WTC11 (cell line): Measurements from ENCODE around the gene POPDC3. TPM values are rescaled to one million over a fixed set of nuclear protein-coding genes. Genes with fewer than 3 reads are reported as not detected.

Experiments used
- ATAC-seq: fragments of 200-7000 bp; cut with Tn5 transposase; 2 replicates; pipeline ENCODE4 v1.10.0; 2021; ENCODE audit warnings: mild to moderate bottlenecking, moderate library complexity
- CTCF ChIA-PET: fragments of 300-600 bp; sonication (Branson Sonifier 250); formaldehyde crosslinking; loops from one replicate; lab custom pipeline; 2021; ENCODE audit warnings: antibody characterized with exemption; lab: Charles Lee
- POLR2A ChIA-PET: fragments of 350-600 bp; sonication (Branson Sonifier 250); formaldehyde crosslinking; loops from one replicate; lab custom pipeline; 2021; ENCODE audit warnings: antibody characterized with exemption; lab: Charles Lee
- DNase-seq: peaks from one replicate; pipeline ENCODE4 v3.0.0; 2021; ENCODE audit warnings: low spot score
- H3K27ac Mint-ChIP-seq: 2 replicates; pipeline ENCODE4 v1.8.0; 2021; ENCODE audit warnings: mixed read lengths
- H3K27me3 Mint-ChIP-seq: 2 replicates; pipeline ENCODE4 v1.8.0; 2021; ENCODE audit warnings: low read depth, mild to moderate bottlenecking, moderate library complexity, mixed read lengths
- H3K36me3 Mint-ChIP-seq: 2 replicates; pipeline ENCODE4 v1.8.0; 2021; ENCODE audit warnings: mixed read lengths
- H3K4me1 Mint-ChIP-seq: 2 replicates; pipeline ENCODE4 v1.8.0; 2022; ENCODE audit warnings: mixed read lengths
- H3K4me3 Mint-ChIP-seq: 2 replicates; pipeline ENCODE4 v1.8.0; 2021; ENCODE audit warnings: mild to moderate bottlenecking, moderate library complexity, mixed read lengths
- H3K9me3 Mint-ChIP-seq: 2 replicates; pipeline ENCODE4 v1.8.0; 2021; ENCODE audit warnings: mixed read lengths
- ATF6 ChIP-seq: sonication (generic); formaldehyde crosslinking; IDR thresholded peaks from 2 replicates; pipeline ENCODE4 v1.8.1; 2023; ENCODE audit warnings: mild to moderate bottlenecking, missing genetic modification reagents
- E2F4 ChIP-seq: sonication (generic); formaldehyde crosslinking; IDR thresholded peaks from 2 replicates; pipeline ENCODE4 v1.8.1; 2022; ENCODE audit warnings: low read depth, mild to moderate bottlenecking, moderate library complexity, missing genetic modification reagents, borderline replicate concordance
- EMX1 ChIP-seq: fragments of 250-450 bp; sonication (Bioruptor Pico); IDR thresholded peaks from 2 replicates; pipeline ENCODE4 v1.8.0; 2021; ENCODE audit warnings: mild to moderate bottlenecking
- FOXK1 ChIP-seq: sonication (generic); formaldehyde crosslinking; IDR thresholded peaks from 2 replicates; pipeline ENCODE4 v1.8.0; 2022; ENCODE audit warnings: mild to moderate bottlenecking, moderate library complexity, missing genetic modification reagents
- GABPB1 ChIP-seq: sonication (generic); formaldehyde crosslinking; IDR thresholded peaks from 2 replicates; pipeline ENCODE4 v1.8.1; 2023; ENCODE audit warnings: mild to moderate bottlenecking, missing genetic modification reagents
- GRHL2 ChIP-seq: fragments of 250-450 bp; sonication (Bioruptor Pico); IDR thresholded peaks from 2 replicates; pipeline ENCODE4 v1.8.0; 2022; ENCODE audit warnings: mild to moderate bottlenecking, moderate library complexity; ENCODE audit not compliant: insufficient replicate concordance, severe bottlenecking
- GTF2I ChIP-seq: fragments of 250-450 bp; sonication (Bioruptor Pico); conservative IDR thresholded peaks from 2 replicates; pipeline ENCODE4 v1.4.0; 2021; ENCODE audit warnings: mild to moderate bottlenecking
- HMGA2 ChIP-seq: fragments of 250-450 bp; sonication (Bioruptor Pico); IDR thresholded peaks from 2 replicates; pipeline ENCODE4 v1.4.0; 2021; ENCODE audit warnings: mild to moderate bottlenecking, moderate library complexity
- IRF2 ChIP-seq: sonication (generic); formaldehyde crosslinking; IDR thresholded peaks from 2 replicates; pipeline ENCODE4 v1.8.0; 2022; ENCODE audit warnings: low read depth, missing genetic modification reagents, borderline replicate concordance
- KAT7 ChIP-seq: sonication (generic); formaldehyde crosslinking; IDR thresholded peaks from 2 replicates; pipeline ENCODE4 v1.8.1; 2023; ENCODE audit warnings: missing genetic modification reagents, mild to moderate bottlenecking, borderline replicate concordance
- NFATC4 ChIP-seq: fragments of 250-450 bp; sonication (Bioruptor Pico); IDR thresholded peaks from 2 replicates; pipeline ENCODE4 v1.9.0; 2021; ENCODE audit warnings: mild to moderate bottlenecking
- NFE2L1 ChIP-seq: sonication (generic); formaldehyde crosslinking; IDR thresholded peaks from 2 replicates; pipeline ENCODE4 v1.8.1; 2023; ENCODE audit warnings: missing genetic modification reagents
- NR1H2 ChIP-seq: sonication (generic); formaldehyde crosslinking; IDR thresholded peaks from 2 replicates; pipeline ENCODE4 v1.9.0; 2021; ENCODE audit warnings: mild to moderate bottlenecking, moderate library complexity, missing genetic modification reagents
- SOX15 ChIP-seq: fragments of 250-450 bp; sonication (Bioruptor Pico); IDR thresholded peaks from 2 replicates; pipeline ENCODE4 v1.9.0; 2021; ENCODE audit warnings: mild to moderate bottlenecking
- ZNF121 ChIP-seq: sonication (generic); formaldehyde crosslinking; IDR thresholded peaks from 2 replicates; pipeline ENCODE4 v1.8.0; 2023; ENCODE audit warnings: missing genetic modification reagents
- ZSCAN18 ChIP-seq: fragments of 250-450 bp; sonication (Bioruptor Pico); IDR thresholded peaks from 2 replicates; pipeline ENCODE4 v2.1.2; 2022; ENCODE audit warnings: mild to moderate bottlenecking, moderate library complexity
- total RNA-seq: library from RNA; stranded (reverse); gene quantifications from 3 replicates; pipeline ENCODE4 v1.2.3, GENCODE V29; 2021
- TF ChIP-seq, protein P1 (sequence below): sonication (generic); formaldehyde crosslinking; IDR thresholded peaks from 2 replicates; pipeline ENCODE4 v1.8.0; 2022; ENCODE audit warnings: missing genetic modification reagents
- TF ChIP-seq, protein P2 (sequence below): sonication (generic); formaldehyde crosslinking; IDR thresholded peaks from 2 replicates; pipeline ENCODE4 v1.8.1; 2022; ENCODE audit warnings: mild to moderate bottlenecking, moderate library complexity, missing genetic modification reagents

Gene POPDC3
- total RNA-seq, 1 experiment from 2014 or later, result 2.7 TPM

- no peak; the same call in 1 of the 2 replicates for TF ChIP-seq FOXK1
- TF ChIP-seq, all 79 proteins: peak for 11
These were observed at the start of gene POPDC3 (continued) for GRCh38 chr6:105179244-105180065.

DNA sequence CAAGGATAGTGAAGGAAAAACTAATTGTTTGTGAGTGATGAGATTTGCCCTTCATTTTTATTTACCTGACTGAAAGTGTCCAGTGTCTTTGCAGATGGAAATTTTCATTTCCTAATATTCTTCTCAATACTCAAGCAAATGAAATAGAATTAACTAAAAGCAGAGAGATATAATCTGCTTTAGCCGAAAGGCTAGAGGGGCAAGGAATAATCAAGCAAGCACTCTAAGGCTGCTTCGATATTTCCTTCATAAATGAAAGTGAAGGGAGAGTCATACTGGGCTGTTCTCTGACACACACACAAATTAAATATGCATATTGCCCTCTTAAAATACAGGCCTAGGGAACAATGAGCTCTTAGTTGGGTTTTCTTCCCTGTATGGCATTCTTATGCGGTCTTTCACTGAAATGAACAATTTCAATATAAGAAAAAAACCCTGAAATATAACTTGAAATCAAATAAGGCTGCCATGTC, 47.5 kb upstream of the POPDC3 start:
- Mint-ChIP-seq H3K36me3 (peaks cover 3% of the 10 kb centered on the region; the same call in 1 of the 2 replicates), H3K9me3 (peaks cover 16% of the 10 kb centered on the region), H3K27ac (no peak overlapping the region), H3K4me1 (no peaks in the 10 kb centered on the region), H3K4me3 (no peak overlapping the region), H3K27me3 (no peaks in the 10 kb centered on the region)
- TF ChIP-seq ATF6 (no peak), NFE2L1 (CRISPR knock-in tag) (no peak), KAT7 (CRISPR knock-in tag) (no peak), GTF2I (CRISPR knock-in tag) (no peak), NR1H2 (CRISPR knock-in tag) (no peak)
- TF ChIP-seq, protein P1, sequence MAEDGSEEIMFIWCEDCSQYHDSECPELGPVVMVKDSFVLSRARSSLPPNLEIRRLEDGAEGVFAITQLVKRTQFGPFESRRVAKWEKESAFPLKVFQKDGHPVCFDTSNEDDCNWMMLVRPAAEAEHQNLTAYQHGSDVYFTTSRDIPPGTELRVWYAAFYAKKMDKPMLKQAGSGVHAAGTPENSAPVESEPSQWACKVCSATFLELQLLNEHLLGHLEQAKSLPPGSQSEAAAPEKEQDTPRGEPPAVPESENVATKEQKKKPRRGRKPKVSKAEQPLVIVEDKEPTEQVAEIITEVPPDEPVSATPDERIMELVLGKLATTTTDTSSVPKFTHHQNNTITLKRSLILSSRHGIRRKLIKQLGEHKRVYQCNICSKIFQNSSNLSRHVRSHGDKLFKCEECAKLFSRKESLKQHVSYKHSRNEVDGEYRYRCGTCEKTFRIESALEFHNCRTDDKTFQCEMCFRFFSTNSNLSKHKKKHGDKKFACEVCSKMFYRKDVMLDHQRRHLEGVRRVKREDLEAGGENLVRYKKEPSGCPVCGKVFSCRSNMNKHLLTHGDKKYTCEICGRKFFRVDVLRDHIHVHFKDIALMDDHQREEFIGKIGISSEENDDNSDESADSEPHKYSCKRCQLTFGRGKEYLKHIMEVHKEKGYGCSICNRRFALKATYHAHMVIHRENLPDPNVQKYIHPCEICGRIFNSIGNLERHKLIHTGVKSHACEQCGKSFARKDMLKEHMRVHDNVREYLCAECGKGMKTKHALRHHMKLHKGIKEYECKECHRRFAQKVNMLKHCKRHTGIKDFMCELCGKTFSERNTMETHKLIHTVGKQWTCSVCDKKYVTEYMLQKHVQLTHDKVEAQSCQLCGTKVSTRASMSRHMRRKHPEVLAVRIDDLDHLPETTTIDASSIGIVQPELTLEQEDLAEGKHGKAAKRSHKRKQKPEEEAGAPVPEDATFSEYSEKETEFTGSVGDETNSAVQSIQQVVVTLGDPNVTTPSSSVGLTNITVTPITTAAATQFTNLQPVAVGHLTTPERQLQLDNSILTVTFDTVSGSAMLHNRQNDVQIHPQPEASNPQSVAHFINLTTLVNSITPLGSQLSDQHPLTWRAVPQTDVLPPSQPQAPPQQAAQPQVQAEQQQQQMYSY (CRISPR knock-in tag), result no peak
- ATAC-seq (no peak), DNase-seq (no peak)
- ChIA-PET POLR2A (no interaction called here), CTCF (no interaction called here)

DNA sequence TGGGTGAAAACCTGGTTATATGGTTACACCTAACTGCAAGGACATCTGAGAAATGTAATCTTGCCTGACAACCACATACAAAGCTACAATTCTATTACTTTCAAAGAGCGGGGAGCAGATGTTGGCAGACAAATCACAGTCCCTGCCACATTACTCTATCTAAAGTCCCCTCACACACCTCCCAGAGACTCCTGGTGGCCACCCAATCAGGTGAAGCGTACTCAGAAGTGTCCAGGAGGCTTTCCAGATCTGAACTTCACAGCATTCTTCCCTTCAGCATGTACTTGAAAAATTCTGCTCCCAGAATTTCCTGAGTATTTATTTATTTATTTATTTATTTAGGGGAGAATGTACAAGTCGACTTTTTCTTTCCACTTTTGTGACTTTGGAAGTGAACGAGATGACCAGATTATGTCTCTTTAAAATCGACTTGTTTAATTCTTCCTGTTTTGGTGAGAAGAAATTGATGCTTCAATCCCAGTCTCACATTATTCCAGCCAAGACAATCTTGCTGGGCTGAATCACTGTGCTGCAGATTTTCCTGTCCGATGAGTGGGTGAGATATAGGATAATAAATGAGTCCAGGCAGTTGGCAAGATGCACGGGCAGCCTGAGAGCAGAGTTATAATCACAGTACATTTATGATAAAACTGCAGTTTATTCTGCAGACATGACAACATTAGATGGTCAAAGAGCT, 46.9 kb upstream of the POPDC3 start:
- H3K27me3 Mint-ChIP-seq, result no peaks in the 10 kb centered on the region
- no peak for TF ChIP-seq E2F4
- no peak for TF ChIP-seq NFATC4 (CRISPR knock-in tag)
- no peak for TF ChIP-seq IRF2 (CRISPR knock-in tag)
- no peak for TF ChIP-seq EMX1 (CRISPR knock-in tag)
- TF ChIP-seq HMGA2 (CRISPR knock-in tag), result no peak
- no peak for TF ChIP-seq GABPB1
- no peak for TF ChIP-seq ZNF121 (CRISPR knock-in tag)
- TF ChIP-seq, protein P1 (CRISPR knock-in tag), result no peak
- TF ChIP-seq GRHL2 (CRISPR knock-in tag), result no peak
- TF ChIP-seq ZSCAN18 (CRISPR knock-in tag), result no peak
- no peak for TF ChIP-seq SOX15 (CRISPR knock-in tag)
- TF ChIP-seq, protein P2, sequence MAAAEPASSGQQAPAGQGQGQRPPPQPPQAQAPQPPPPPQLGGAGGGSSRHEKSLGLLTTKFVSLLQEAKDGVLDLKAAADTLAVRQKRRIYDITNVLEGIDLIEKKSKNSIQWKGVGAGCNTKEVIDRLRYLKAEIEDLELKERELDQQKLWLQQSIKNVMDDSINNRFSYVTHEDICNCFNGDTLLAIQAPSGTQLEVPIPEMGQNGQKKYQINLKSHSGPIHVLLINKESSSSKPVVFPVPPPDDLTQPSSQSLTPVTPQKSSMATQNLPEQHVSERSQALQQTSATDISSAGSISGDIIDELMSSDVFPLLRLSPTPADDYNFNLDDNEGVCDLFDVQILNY (CRISPR knock-in tag), result no peak

More for the DNA sequence above, 46.9 kb upstream of the POPDC3 start:
- peaks cover under 1% of the 10 kb centered on the region; the same call in 1 of the 2 replicates for H3K36me3 Mint-ChIP-seq
- H3K4me1 Mint-ChIP-seq, result no peaks in the 10 kb centered on the region
- peaks cover 12% of the 10 kb centered on the region for H3K9me3 Mint-ChIP-seq
- ChIA-PET CTCF (no interaction called here), POLR2A (no interaction called here)
- no peak for DNase-seq
- no peak overlapping the region for H3K4me3 Mint-ChIP-seq
- no peak overlapping the region for H3K27ac Mint-ChIP-seq
- no peak for ATAC-seq
